ENCODE measurements around the gene IL17RE. TPM values are rescaled to one million over a fixed set of nuclear protein-coding genes. Genes with fewer than 3 reads are reported as not detected.
A peak's percentile ranks its signal among the peaks of the same experiment; 100 is the strongest.

The IL17RE gene
- total RNA-seq, 1 experiment from 2014 or later: 30.6 TPM

GRCh38 chr3:9888540-9888939 lies 14.1 kb upstream of the IL17RE start:
- peaks cover 25% of the 10 kb centered on the region for H3K36me3 Mint-ChIP-seq (ENCODE audit: insufficient read depth, unreplicated experiment)
- no peak overlapping the region for H3K4me3 Mint-ChIP-seq (ENCODE audit: low read depth, unreplicated experiment)
- peaks cover 27% of the 10 kb centered on the region for H3K4me1 Mint-ChIP-seq (ENCODE audit: low read depth, unreplicated experiment)
- CTCF ChIA-PET: no interaction called here
- TF ChIP-seq CTCF (IDR thresholded peaks at IDR 0.05; ENCODE audit: unreplicated experiment): no peak
- no peak overlapping the region for H3K27ac Mint-ChIP-seq (ENCODE audit: unreplicated experiment)
- BruUV-seq (replicated peaks): no TSS peak
- DNase-seq: no peak
- intact Hi-C loops (cut with micrococcal nuclease; ENCODE audit: unreplicated experiment): no loop called here
- H3K27me3 Mint-ChIP-seq (ENCODE audit: unreplicated experiment): no peaks in the 10 kb centered on the region
- peaks cover 5% of the 10 kb centered on the region for H3K9me3 Mint-ChIP-seq (ENCODE audit: low read depth, unreplicated experiment)

GRCh38 chr3:9889405-9889804 lies 13.2 kb upstream of the IL17RE start:
- CTCF ChIA-PET: no interaction called here
- intact Hi-C loops (cut with micrococcal nuclease; ENCODE audit: unreplicated experiment): no loop called here
- no TSS peak for BruUV-seq (replicated peaks)
- Mint-ChIP-seq H3K27me3 (ENCODE audit: unreplicated experiment) (no peaks in the 10 kb centered on the region), H3K27ac (ENCODE audit: unreplicated experiment) (no peak overlapping the region), H3K4me1 (ENCODE audit: low read depth, unreplicated experiment) (peaks cover 21% of the 10 kb centered on the region), H3K36me3 (ENCODE audit: insufficient read depth, unreplicated experiment) (peaks cover 31% of the 10 kb centered on the region), H3K4me3 (ENCODE audit: low read depth, unreplicated experiment) (no peak overlapping the region), H3K9me3 (ENCODE audit: low read depth, unreplicated experiment) (peaks cover 5% of the 10 kb centered on the region)
- no peak for TF ChIP-seq CTCF (IDR thresholded peaks at IDR 0.05; ENCODE audit: unreplicated experiment)
- DNase-seq: no peak

GRCh38 chr3:9890249-9891071 lies 12.2 kb upstream of the IL17RE start, which contains the start of gene JAGN1:
JAGN1 (plus strand) TSS chr3:9890610; CDS start chr3:9890723, 113 bp downstream.
- CTCF ChIA-PET: interaction anchor here (1.6 kb wide), 1 partner anchor 12 kb away, joined by 3 read pairs; no protein-coding TSS in a partner anchor
- intact Hi-C loops (cut with micrococcal nuclease; ENCODE audit: unreplicated experiment): no loop called here
- H3K36me3 Mint-ChIP-seq (ENCODE audit: insufficient read depth, unreplicated experiment): peaks cover 41% of the 10 kb centered on the region
- BruUV-seq (replicated peaks): TSS peak; percentile 54
- peaks cover 25% of the 10 kb centered on the region for H3K4me1 Mint-ChIP-seq (ENCODE audit: low read depth, unreplicated experiment)
- DNase-seq: peak; percentile 86
- peak within 1 kb of the TSS; percentile 91 for H3K27ac Mint-ChIP-seq (ENCODE audit: unreplicated experiment)
- H3K4me3 Mint-ChIP-seq (ENCODE audit: low read depth, unreplicated experiment): peak within 1 kb of the TSS; percentile 97
- no peaks in the 10 kb centered on the region for H3K27me3 Mint-ChIP-seq (ENCODE audit: unreplicated experiment)
- TF ChIP-seq CTCF (IDR thresholded peaks at IDR 0.05; ENCODE audit: unreplicated experiment): no peak
- peaks cover 5% of the 10 kb centered on the region for H3K9me3 Mint-ChIP-seq (ENCODE audit: low read depth, unreplicated experiment)

- Mint-ChIP-seq H3K27ac (ENCODE audit: unreplicated experiment) (peak overlapping the region; percentile 91), H3K9me3 (ENCODE audit: low read depth, unreplicated experiment) (peaks cover 5% of the 10 kb centered on the region), H3K27me3 (ENCODE audit: unreplicated experiment) (no peaks in the 10 kb centered on the region), H3K4me3 (ENCODE audit: low read depth, unreplicated experiment) (peak overlapping the region; percentile 97), H3K36me3 (ENCODE audit: insufficient read depth, unreplicated experiment) (peaks cover 41% of the 10 kb centered on the region), H3K4me1 (ENCODE audit: low read depth, unreplicated experiment) (peaks cover 30% of the 10 kb centered on the region)
- no TSS peak for BruUV-seq (replicated peaks)
- CTCF ChIA-PET: interaction anchor here (1.6 kb wide), 1 partner anchor 12 kb away, joined by 3 read pairs; no protein-coding TSS in a partner anchor
- TF ChIP-seq CTCF (IDR thresholded peaks at IDR 0.05; ENCODE audit: unreplicated experiment): no peak
- no peak for DNase-seq
- intact Hi-C loops (cut with micrococcal nuclease; ENCODE audit: unreplicated experiment): no loop called here
These were observed 11.5 kb upstream of the IL17RE start for GRCh38 chr3:9891072-9891622.

All from Calu3 (cell line).